HCT116 (cell line): ENCODE measurements around the gene TSC2. TPM values are rescaled to one million over a fixed set of nuclear protein-coding genes. Genes with fewer than 3 reads are reported as not detected.
A peak's percentile ranks its signal among the peaks of the same experiment; 100 is the strongest.

Experiments used
- ATAC-seq: fragments of 200-7000 bp; cut with Tn5 transposase; 2 replicates; pipeline ENCODE4 v1.9.1; 2020; ENCODE audit warnings: mild to moderate bottlenecking, moderate library complexity
- BruUV-seq: library from RNA; stranded (reverse); fragments of 400-500 nt; replicated peaks from 2 replicates; lab custom pipeline; 2021; lab: Mats Ljungman, UMichigan
- CTCF ChIA-PET: fragments of 300-600 bp; sonication (Branson Sonifier 250); formaldehyde crosslinking; loops from one replicate; lab custom pipeline; 2021; ENCODE audit warnings: antibody characterized with exemption; lab: Charles Lee
- POLR2A ChIA-PET: fragments of 300-600, 350-600 bp; sonication (Branson Sonifier 250); formaldehyde crosslinking; loops from one replicate; lab custom pipeline; 2021; ENCODE audit warnings: antibody characterized with exemption; lab: Charles Lee
- RAD21 ChIA-PET, 2 experiments: fragments of 300-600 bp; sonication (Branson Sonifier 250); formaldehyde crosslinking; loops; one replicate each; lab custom pipeline; 2023; ENCODE audit warnings: low total read pairs in 2 of 2; ENCODE audit not compliant: uncharacterized antibody in 2 of 2, unreplicated experiment in 2 of 2, low non-redundant PET in 1 of 2; lab: Charles Lee
- DNase-seq: peaks from one replicate; pipeline ENCODE4 v3.0.0-alpha.2; 2010; ENCODE audit warnings: low read depth, low spot score
- H2AFZ ChIP-seq: fragments of 200-600 bp; shearing (Covaris generic), sonication (generic); 2 replicates; pipeline ENCODE4 v1.6.1; 2017; ENCODE audit warnings: low read depth, mixed run types, mixed read lengths, antibody characterized with exemption, low read length; ENCODE audit not compliant: poor library complexity, severe bottlenecking
- H3K27ac ChIP-seq: 2 replicates; pipeline ENCODE4 v1.5.1; 2012; ENCODE audit warnings: low read depth, low read length
- H3K27me3 ChIP-seq: fragments of 200-600 bp; sonication (generic); 2 replicates; pipeline ENCODE4 v1.6.1; 2016; ENCODE audit warnings: mixed run types, low read length, mixed read lengths; ENCODE audit not compliant: insufficient read depth
- H3K36me3 ChIP-seq, 2 experiments: fragments of 200-500 bp in 1 of 2; fragments of 200-600 bp in 1 of 2; sonication (Bioruptor generic) in 1 of 2; sonication (generic) in 1 of 2; 2 replicates each; pipeline versions ENCODE4 v1.5.1 to v1.6.1; 2014 to 2016; ENCODE audit warnings: low read length in 2 of 2, inconsistent platforms in 1 of 2, mixed read lengths in 1 of 2, mixed run types in 1 of 2; ENCODE audit not compliant: insufficient read depth in 2 of 2, control insufficient read depth in 1 of 2
- H3K4me1 ChIP-seq, 2 experiments: fragments of 200-600 bp in 1 of 2; sonication (generic) in 1 of 2; 2 replicates each; pipeline versions ENCODE4 v1.5.1 to v1.6.1; 2012 to 2017; ENCODE audit warnings: low read length in 2 of 2, inconsistent platforms in 1 of 2, mild to moderate bottlenecking in 1 of 2, mixed read lengths in 1 of 2, mixed run types in 1 of 2, moderate library complexity in 1 of 2; ENCODE audit not compliant: insufficient read depth in 2 of 2, control insufficient read depth in 1 of 2
- H3K4me2 ChIP-seq: fragments of 200-600 bp; sonication (generic); 2 replicates; pipeline ENCODE4 v1.6.1; 2017; ENCODE audit warnings: mixed run types, low read length, mixed read lengths
- H3K4me3 ChIP-seq, 2 experiments: fragments of 200-600 bp in 1 of 2; sonication (generic) in 1 of 2; replicated peaks in 1 of 2; 2 replicates each; pipeline ENCODE4 v1.5.1; 2011 to 2016; ENCODE audit warnings: low read length in 2 of 2, control low read depth in 1 of 2, low read depth in 1 of 2, mild to moderate bottlenecking in 1 of 2, mixed read lengths in 1 of 2, mixed run types in 1 of 2
- H3K79me2 ChIP-seq: fragments of 200-600 bp; sonication (generic); 2 replicates; pipeline ENCODE4 v1.6.1; 2017; ENCODE audit warnings: mild to moderate bottlenecking, mixed run types, low read length, moderate library complexity, mixed read lengths; ENCODE audit not compliant: insufficient read depth
- H3K9ac ChIP-seq: fragments of 200-600 bp; sonication (generic); 2 replicates; pipeline ENCODE4 v1.6.1; 2016; ENCODE audit warnings: low read length, mixed read lengths
- H3K9me2 ChIP-seq: fragments of 200-600 bp; sonication (generic), shearing (Covaris generic); 2 replicates; pipeline ENCODE4 v1.6.1; 2017; ENCODE audit warnings: mixed run types, mild to moderate bottlenecking, moderate library complexity; ENCODE audit not compliant: insufficient read depth
- H3K9me3 ChIP-seq, 2 experiments: fragments of 200-500 bp in 1 of 2; fragments of 200-600 bp in 1 of 2; sonication (Bioruptor generic) in 1 of 2; sonication (generic) in 1 of 2; 2 replicates each; pipeline ENCODE4 v1.6.1; 2014 to 2017; ENCODE audit warnings: low read length in 2 of 2, mixed read lengths in 2 of 2, inconsistent platforms in 1 of 2, low read depth in 1 of 2, mild to moderate bottlenecking in 1 of 2, mixed run types in 1 of 2, moderate library complexity in 1 of 2; ENCODE audit not compliant: control insufficient read depth in 1 of 2, insufficient read depth in 1 of 2
- H4K20me1 ChIP-seq: fragments of 200-600 bp; sonication (generic), shearing (Covaris generic); 2 replicates; pipeline ENCODE4 v1.6.1; 2017; ENCODE audit warnings: mixed run types, mild to moderate bottlenecking, moderate library complexity; ENCODE audit not compliant: insufficient read depth
- CEBPB ChIP-seq: IDR thresholded peaks from 2 replicates; pipeline ENCODE4 v1.6.1; 2012; ENCODE audit warnings: low read depth
- ELF1 ChIP-seq: IDR thresholded peaks from 2 replicates; pipeline ENCODE4 v1.6.1; 2012; ENCODE audit warnings: low read depth, borderline replicate concordance
- EZH2 ChIP-seq: fragments of 200-600 bp; sonication (generic); IDR thresholded peaks from 2 replicates; pipeline ENCODE4 v1.6.1; 2017; ENCODE audit warnings: antibody characterized with exemption, mixed run types
- FOSL1 ChIP-seq: IDR thresholded peaks from 2 replicates; pipeline ENCODE4 v1.6.1; 2012; ENCODE audit warnings: low read depth
- SP1 ChIP-seq: IDR thresholded peaks from 2 replicates; pipeline ENCODE4 v1.6.1; 2012; ENCODE audit warnings: low read depth
- ZNF274 ChIP-seq: fragments of 200-500 bp; sonication (Bioruptor generic); IDR thresholded peaks from 2 replicates; pipeline ENCODE4 v1.6.1; 2014; ENCODE audit warnings: mild to moderate bottlenecking, low read depth, low read length, inconsistent platforms
- intact Hi-C: fragments of 100-400 bp; cut with micrococcal nuclease; formaldehyde crosslinking; loops from 2 replicates; pipeline ENCODE4 v1.10.0; 2022
- total RNA-seq: library from RNA; stranded (reverse); gene quantifications from one replicate; pipeline ENCODE4 v1.2.1, GENCODE V29; 2021; ENCODE audit not compliant: unreplicated experiment
- TF ChIP-seq, protein P1 (sequence below), 3 experiments: fragments of 200-600 bp in 1 of 3; sonication (generic) in 1 of 3; IDR thresholded peaks in 2 of 3; conservative IDR thresholded peaks in 1 of 3; 2 replicates each; pipeline ENCODE4 v1.5.1; 2012 to 2017; ENCODE audit warnings: low read depth in 2 of 3, low read length in 2 of 3, antibody characterized with exemption in 1 of 3, borderline replicate concordance in 1 of 3, control low read depth in 1 of 3, mild to moderate bottlenecking in 1 of 3, mixed read lengths in 1 of 3, mixed run types in 1 of 3, moderate library complexity in 1 of 3; ENCODE audit not compliant: insufficient read depth in 1 of 3
- TF ChIP-seq, protein P2 (sequence below): IDR thresholded peaks from 2 replicates; pipeline ENCODE4 v1.6.1; 2012; ENCODE audit warnings: low read depth
- TF ChIP-seq, protein P3 (sequence below): IDR thresholded peaks from 2 replicates; pipeline ENCODE4 v1.6.1; 2012

The TSC2 gene
- total RNA-seq, 1 experiment from 2014 or later: 74.1 TPM

DNA sequence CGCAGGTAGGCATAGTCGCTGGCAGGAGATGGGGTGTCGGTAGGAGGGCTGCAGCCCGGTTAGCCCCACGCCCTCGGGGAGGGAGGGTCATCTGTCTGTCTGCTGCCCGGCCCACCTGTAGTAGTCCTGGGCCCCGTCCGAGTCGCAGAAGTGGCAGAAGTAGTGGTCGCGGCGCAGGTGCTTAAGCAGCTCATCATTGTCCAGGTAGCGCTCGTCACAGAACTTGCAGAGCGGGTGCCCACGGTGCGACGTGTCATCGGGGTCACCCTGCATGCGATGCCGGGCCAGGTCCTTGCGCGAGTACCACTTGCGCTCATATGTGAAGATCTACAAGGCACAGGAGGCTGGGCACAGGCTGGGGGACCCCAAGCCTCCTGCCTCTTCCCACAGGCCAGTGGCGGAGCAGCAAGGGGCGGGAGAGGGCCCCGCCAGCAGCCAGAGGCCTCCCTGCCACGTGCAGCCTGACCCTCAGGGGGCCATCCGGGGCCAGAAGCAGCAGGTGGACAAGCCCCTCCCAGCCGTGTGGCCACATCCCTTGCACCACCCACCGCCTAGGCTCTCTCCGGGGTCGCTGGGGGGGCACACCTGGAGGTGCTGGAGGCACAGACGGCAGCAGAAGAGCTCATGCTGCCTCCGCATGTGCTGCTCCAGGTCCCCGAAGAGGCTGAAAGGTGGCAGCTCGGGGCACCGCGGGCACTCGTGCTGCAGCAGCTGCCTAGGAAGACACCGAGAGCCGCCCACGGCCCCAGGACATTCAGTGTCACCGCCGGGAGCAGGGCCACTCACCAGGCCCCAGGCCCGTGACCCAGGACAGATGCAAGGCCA is 45.2 kb upstream of the TSC2 start:
- no TSS peak for BruUV-seq
- no peak overlapping the region for H3K4me3 ChIP-seq
- no peak overlapping the region for H3K4me2 ChIP-seq
- no peaks in the 10 kb centered on the region for H3K9me2 ChIP-seq
- no peak overlapping the region for H2AFZ ChIP-seq
- no peaks in the 10 kb centered on the region for H3K9me3 ChIP-seq
- POLR2A ChIA-PET: interaction anchor here (2.1 to 2.6 kb wide), 2 partner anchors 38 to 138 kb away, joined by 9 to 10 read pairs; partner anchors contain the start of gene RPS2
- H3K36me3 ChIP-seq: peaks cover 23 to 53% of the 10 kb centered on the region in 2 experiments; a peak in 3 of 4 replicates
- peaks cover 13 to 38% of the 10 kb centered on the region in 2 experiments for H3K4me1 ChIP-seq
- RAD21 ChIA-PET: no interaction called here
- CTCF ChIA-PET: interaction anchor here (1.4 to 1.6 kb wide), 2 partner anchors 14 to 20 kb away, joined by 3 to 12 read pairs; no protein-coding TSS in a partner anchor
- peaks cover 63% of the 10 kb centered on the region for H3K79me2 ChIP-seq
- no peaks in the 10 kb centered on the region; the same call in 1 of the 2 replicates for H4K20me1 ChIP-seq
- no peak for ATAC-seq
- no peak overlapping the region for H3K9ac ChIP-seq
- intact Hi-C loops: loop anchor here (5.0 kb wide), 1 partner anchor 140 kb away; no protein-coding TSS in a partner anchor
- DNase-seq: no peak
- no peaks in the 10 kb centered on the region for H3K27me3 ChIP-seq
- H3K27ac ChIP-seq: peak overlapping the region; percentile 19; the same call in 1 of the 2 replicates
- no peak for TF ChIP-seq EZH2

DNA sequence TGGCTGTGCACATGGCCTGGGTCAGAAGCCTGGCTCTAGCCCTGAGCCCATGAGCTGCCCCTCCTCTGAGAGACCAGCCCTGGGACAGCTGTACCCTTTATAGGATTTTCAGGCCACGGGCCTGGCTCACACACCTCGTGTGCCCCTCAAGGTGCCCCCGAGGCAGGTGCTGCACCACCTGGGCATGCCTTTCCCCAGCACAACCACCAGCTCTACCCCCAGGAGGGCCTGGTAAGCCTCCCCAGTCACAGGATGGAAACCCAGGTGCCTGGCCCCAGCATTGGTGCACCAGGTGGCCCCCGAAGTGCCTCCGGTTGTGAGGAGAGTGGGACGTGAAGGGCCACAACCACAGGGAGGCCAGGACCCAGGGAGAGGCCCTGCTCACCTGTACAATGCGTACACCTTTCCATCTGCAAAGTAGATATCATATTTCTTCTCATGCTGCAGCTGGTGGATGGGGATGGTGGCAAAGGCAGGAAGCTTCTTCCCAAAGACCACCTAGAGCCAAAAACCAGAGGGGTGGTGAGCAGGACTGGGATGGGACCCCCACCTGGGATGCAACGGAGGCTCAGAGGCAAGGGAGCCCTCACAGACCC is 44.5 kb upstream of the TSC2 start:
- POLR2A ChIA-PET: interaction anchor here (0.8 to 2.6 kb wide), 5 partner anchors 11 to 152 kb away, joined by 3 to 10 read pairs (median 6); partner anchors contain the start of genes RPS2 and TRAF7
- Histone ChIP-seq H3K27ac (peak overlapping the region; percentile 19; the same call in 1 of the 2 replicates), H3K4me3 (no peak overlapping the region), H3K9me3 (no peaks in the 10 kb centered on the region)
- ATAC-seq: no peak
- no TSS peak for BruUV-seq
- TF ChIP-seq, protein P1, sequence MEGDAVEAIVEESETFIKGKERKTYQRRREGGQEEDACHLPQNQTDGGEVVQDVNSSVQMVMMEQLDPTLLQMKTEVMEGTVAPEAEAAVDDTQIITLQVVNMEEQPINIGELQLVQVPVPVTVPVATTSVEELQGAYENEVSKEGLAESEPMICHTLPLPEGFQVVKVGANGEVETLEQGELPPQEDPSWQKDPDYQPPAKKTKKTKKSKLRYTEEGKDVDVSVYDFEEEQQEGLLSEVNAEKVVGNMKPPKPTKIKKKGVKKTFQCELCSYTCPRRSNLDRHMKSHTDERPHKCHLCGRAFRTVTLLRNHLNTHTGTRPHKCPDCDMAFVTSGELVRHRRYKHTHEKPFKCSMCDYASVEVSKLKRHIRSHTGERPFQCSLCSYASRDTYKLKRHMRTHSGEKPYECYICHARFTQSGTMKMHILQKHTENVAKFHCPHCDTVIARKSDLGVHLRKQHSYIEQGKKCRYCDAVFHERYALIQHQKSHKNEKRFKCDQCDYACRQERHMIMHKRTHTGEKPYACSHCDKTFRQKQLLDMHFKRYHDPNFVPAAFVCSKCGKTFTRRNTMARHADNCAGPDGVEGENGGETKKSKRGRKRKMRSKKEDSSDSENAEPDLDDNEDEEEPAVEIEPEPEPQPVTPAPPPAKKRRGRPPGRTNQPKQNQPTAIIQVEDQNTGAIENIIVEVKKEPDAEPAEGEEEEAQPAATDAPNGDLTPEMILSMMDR (IDR thresholded peaks at IDR 0.05 in 2 of 3, conservative IDR thresholded peaks at IDR 0.05 in 1 of 3; ENCODE audit: borderline replicate concordance in 1 of 3, insufficient read depth in 1 of 3, low read depth in 2 of 3, low read length in 2 of 3): no peak
- TF ChIP-seq, protein P2, sequence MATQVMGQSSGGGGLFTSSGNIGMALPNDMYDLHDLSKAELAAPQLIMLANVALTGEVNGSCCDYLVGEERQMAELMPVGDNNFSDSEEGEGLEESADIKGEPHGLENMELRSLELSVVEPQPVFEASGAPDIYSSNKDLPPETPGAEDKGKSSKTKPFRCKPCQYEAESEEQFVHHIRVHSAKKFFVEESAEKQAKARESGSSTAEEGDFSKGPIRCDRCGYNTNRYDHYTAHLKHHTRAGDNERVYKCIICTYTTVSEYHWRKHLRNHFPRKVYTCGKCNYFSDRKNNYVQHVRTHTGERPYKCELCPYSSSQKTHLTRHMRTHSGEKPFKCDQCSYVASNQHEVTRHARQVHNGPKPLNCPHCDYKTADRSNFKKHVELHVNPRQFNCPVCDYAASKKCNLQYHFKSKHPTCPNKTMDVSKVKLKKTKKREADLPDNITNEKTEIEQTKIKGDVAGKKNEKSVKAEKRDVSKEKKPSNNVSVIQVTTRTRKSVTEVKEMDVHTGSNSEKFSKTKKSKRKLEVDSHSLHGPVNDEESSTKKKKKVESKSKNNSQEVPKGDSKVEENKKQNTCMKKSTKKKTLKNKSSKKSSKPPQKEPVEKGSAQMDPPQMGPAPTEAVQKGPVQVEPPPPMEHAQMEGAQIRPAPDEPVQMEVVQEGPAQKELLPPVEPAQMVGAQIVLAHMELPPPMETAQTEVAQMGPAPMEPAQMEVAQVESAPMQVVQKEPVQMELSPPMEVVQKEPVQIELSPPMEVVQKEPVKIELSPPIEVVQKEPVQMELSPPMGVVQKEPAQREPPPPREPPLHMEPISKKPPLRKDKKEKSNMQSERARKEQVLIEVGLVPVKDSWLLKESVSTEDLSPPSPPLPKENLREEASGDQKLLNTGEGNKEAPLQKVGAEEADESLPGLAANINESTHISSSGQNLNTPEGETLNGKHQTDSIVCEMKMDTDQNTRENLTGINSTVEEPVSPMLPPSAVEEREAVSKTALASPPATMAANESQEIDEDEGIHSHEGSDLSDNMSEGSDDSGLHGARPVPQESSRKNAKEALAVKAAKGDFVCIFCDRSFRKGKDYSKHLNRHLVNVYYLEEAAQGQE: no peak
- TF ChIP-seq CEBPB (no peak), SP1 (no peak), FOSL1 (no peak), ZNF274 (no peak), ELF1 (no peak)
- TF ChIP-seq, protein P3, sequence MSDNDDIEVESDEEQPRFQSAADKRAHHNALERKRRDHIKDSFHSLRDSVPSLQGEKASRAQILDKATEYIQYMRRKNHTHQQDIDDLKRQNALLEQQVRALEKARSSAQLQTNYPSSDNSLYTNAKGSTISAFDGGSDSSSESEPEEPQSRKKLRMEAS: no peak
- TF ChIP-seq, all 23 proteins: peak for 0
- CTCF ChIA-PET: interaction anchor here (0.8 to 1.6 kb wide), 10 partner anchors 12 to 141 kb away, joined by 3 to 20 read pairs (median 4); partner anchors contain the start of gene TBL3
- no peak overlapping the region for H2AFZ ChIP-seq
- H3K9ac ChIP-seq: no peak overlapping the region
- RAD21 ChIA-PET: interaction anchor here in 1 of 2 experiments (1.0 kb wide), 1 partner anchor 137 kb away, joined by 7 read pairs; no protein-coding TSS in a partner anchor
- H4K20me1 ChIP-seq: peaks cover 4% of the 10 kb centered on the region; the same call in 1 of the 2 replicates
- H3K4me2 ChIP-seq: peak overlapping the region; percentile 8; the same call in 1 of the 2 replicates
- no peaks in the 10 kb centered on the region for H3K9me2 ChIP-seq
- peaks cover 23 to 46% of the 10 kb centered on the region in 2 experiments; a peak in 3 of 4 replicates for H3K36me3 ChIP-seq
- no peaks in the 10 kb centered on the region for H3K27me3 ChIP-seq
- intact Hi-C loops: loop anchor here (5.0 kb wide), 1 partner anchor 139 kb away; no protein-coding TSS in a partner anchor
- peaks cover 70% of the 10 kb centered on the region for H3K79me2 ChIP-seq
- no peak for DNase-seq
- peaks cover 20 to 45% of the 10 kb centered on the region in 2 experiments for H3K4me1 ChIP-seq
